Aorta (tissue), 5 donors: ENCODE data around the gene NEURL3. TPM values are rescaled to one million over a fixed set of nuclear protein-coding genes. Genes with fewer than 3 reads are reported as not detected.
"Not testable (repeated sequence)": the region's sequence is repeated elsewhere in the genome, so short reads cannot be mapped to it uniquely, and the experiment has no call there.

Experiments
- ATAC-seq: fragments of 200-7000 bp; cut with Tn5 transposase; one replicate; pipeline ENCODE4 v1.9.1; 2022; ENCODE audit warnings: moderate library complexity; ENCODE audit not compliant: low FRiP score
- DNase-seq, 2 donors: peaks; one replicate each; pipeline ENCODE4 v3.0.0-alpha.2; 2020
- H3K27ac ChIP-seq, 2 donors: one replicate each; pipeline ENCODE4 v1.5.1; 2013; ENCODE audit warnings: low read length in 2 of 2, mild to moderate bottlenecking in 2 of 2, moderate library complexity in 2 of 2, control low read depth in 1 of 2, inconsistent platforms in 1 of 2, low read depth in 1 of 2
- H3K27me3 ChIP-seq, 2 donors: one replicate each; pipeline ENCODE4 v1.6.1; 2013; ENCODE audit warnings: control low read depth in 1 of 2, low read length in 1 of 2, mild to moderate bottlenecking in 1 of 2, moderate library complexity in 1 of 2; ENCODE audit not compliant: insufficient read depth in 2 of 2, control insufficient read depth in 1 of 2
- H3K36me3 ChIP-seq, 2 donors: one replicate each; pipeline ENCODE4 v1.6.1; 2013; ENCODE audit warnings: control low read depth in 1 of 2, low read length in 1 of 2, mild to moderate bottlenecking in 1 of 2; ENCODE audit not compliant: insufficient read depth in 2 of 2, control insufficient read depth in 1 of 2
- H3K4me1 ChIP-seq, 2 donors: one replicate each; pipeline ENCODE4 v1.6.1; 2013; ENCODE audit warnings: low read length in 2 of 2, control low read depth in 1 of 2, mild to moderate bottlenecking in 1 of 2, moderate library complexity in 1 of 2; ENCODE audit not compliant: insufficient read depth in 2 of 2, control insufficient read depth in 1 of 2
- H3K4me3 ChIP-seq, 2 donors: one replicate each; pipeline ENCODE4 v1.5.1; 2013; ENCODE audit warnings: low read length in 2 of 2, control low read depth in 1 of 2, mild to moderate bottlenecking in 1 of 2
- H3K9me3 ChIP-seq: one replicate; pipeline ENCODE4 v1.6.1; 2013; ENCODE audit warnings: mild to moderate bottlenecking, low read length; ENCODE audit not compliant: control insufficient read depth
- WGBS, 2 donors: extraction: QIAGEN DNeasy Blood & Tissue Kit; methylation state at CpG; one replicate each; pipeline ENCODE4 v1.1.7; 2013; 5-methylcytosine and 5-hydroxymethylcytosine counted together
- intact Hi-C, 2 donors: fragments of 100-400 bp; cut with DNase I; formaldehyde crosslinking; loops; one replicate each; pipeline versions ENCODE4 v1.14.2 to v1.15.0; 2022
- polyA plus RNA-seq, 2 donors: library from polyadenylated mRNA; stranded (reverse); fragments of 200-250 nt; gene quantifications; one replicate each; pipeline ENCODE4 v1.2.3, GENCODE V29; 2013
- total RNA-seq, 2 donors: library from RNA; stranded (reverse); fragmentation: NEBNext Ultra II Directional; extraction: Animal tissue kit (Norgen Biotek cat#: 25700); gene quantifications; one replicate each; pipeline ENCODE4 v1.2.1, GENCODE V29; 2021
- donor health status: healthy with polysubstance abuse.
- donor health status: Bipolar disorder and iron deficiency.
- donor health status: DM: no; HTN: no; CAD: no.
- donor health status: DM: no; HTN: no; CAD: no.
- donor health status: DM: yes; HTN: yes; CAD: no.

NEURL3 gene
- total and polyA plus RNA-seq, 4 donors, result 0.33 to 0.75 TPM; not detected in 2

DNA sequence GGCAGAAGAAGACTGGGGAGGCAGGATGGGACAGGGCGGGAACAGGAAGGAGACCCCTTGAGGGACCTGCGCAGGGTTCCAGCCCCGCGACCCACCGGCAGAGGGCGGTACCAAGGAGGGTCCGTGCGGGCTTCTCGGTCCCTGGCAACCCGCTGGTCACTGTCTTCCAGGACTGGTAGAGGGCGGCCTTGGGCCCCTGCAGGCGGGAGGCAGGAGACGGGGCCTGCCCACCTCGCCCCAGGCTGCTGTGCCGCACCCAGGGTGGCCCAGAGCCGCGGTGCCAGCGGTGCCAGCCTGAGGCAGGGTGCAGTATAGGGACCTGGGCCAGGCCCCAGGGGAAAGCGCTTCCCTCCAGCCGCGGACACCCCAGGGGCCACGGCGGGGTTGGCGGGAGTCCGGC lies 34.5 kb downstream of the NEURL3 start:
- no peak overlapping the region for H3K27ac ChIP-seq
- no peaks in the 10 kb centered on the region for H3K4me1 ChIP-seq
- no peaks in the 10 kb centered on the region for H3K9me3 ChIP-seq
- H3K36me3 ChIP-seq, result no peaks in the 10 kb centered on the region
- intact Hi-C loops, result loop anchor here in 1 of 2 donors (2.0 kb wide), 1 partner anchor 38 kb away; no protein-coding TSS in a partner anchor
- DNase-seq (peak; percentile 80 to 89), ATAC-seq (peak; percentile 81)
- WGBS, 2 donors, result 4% methylated on average over 22 to 25 of the region's 25 CpGs
- no peaks in the 10 kb centered on the region for H3K27me3 ChIP-seq
- H3K4me3 ChIP-seq, result peak overlapping the region; percentile 4 to 41

DNA sequence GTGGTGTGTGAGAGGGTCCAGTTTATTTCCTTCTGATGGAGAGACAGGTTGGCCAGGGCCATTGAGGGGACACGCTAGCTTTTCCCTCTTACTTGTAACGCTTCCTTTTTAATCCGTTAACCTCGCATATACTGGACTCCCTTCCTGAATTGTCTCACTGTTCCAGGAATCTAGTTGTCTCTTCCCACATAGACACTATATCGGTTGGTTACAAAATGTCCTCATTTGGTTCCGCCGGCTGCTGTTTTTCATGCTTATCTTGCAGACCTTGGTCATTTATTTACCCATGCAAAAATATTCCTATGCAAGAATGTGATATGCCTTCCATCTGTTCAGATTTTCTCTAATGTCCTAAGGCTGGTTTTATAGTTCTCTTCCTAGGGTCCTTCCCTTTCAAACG lies 35.0 kb downstream of the NEURL3 start:
- H3K36me3 ChIP-seq, result no peaks in the 10 kb centered on the region
- no peak for DNase-seq
- ATAC-seq, result no peak
- peak overlapping the region; percentile 4 to 41 for H3K4me3 ChIP-seq
- H3K27me3 ChIP-seq, result no peaks in the 10 kb centered on the region
- WGBS, 2 donors, result 10 to 12% methylated on average over 8 of the region's 8 CpGs
- no peaks in the 10 kb centered on the region for H3K4me1 ChIP-seq
- no peak overlapping the region for H3K27ac ChIP-seq
- no peaks in the 10 kb centered on the region for H3K9me3 ChIP-seq
- intact Hi-C loops, result loop anchor here in 1 of 2 donors (2.0 kb wide), 1 partner anchor 39 kb away; no protein-coding TSS in a partner anchor

DNA sequence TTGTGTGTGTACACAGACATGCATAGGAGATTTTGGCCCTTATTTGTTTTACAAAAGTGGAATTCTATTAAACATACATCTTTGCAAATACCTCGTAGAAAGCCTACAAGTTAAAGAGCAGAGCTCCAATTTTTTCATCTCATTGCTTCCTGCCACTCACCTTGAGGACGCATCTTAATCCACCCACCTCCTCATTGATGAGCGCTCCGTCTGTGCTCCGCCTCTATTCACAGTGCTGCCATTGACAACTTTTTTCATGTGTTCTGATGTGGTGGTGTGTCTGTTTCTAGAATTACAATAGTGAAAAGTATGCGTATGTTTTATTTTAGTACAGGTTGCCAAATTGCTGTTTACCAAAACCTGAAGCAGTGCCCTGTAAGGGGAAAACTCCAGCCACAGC lies 36.3 kb downstream of the NEURL3 start:
- Histone ChIP-seq H3K4me3 (no peak overlapping the region), H3K27me3 (no peaks in the 10 kb centered on the region), H3K27ac (no peak overlapping the region), H3K9me3 (no peaks in the 10 kb centered on the region), H3K4me1 (no peaks in the 10 kb centered on the region), H3K36me3 (no peaks in the 10 kb centered on the region)
- intact Hi-C loops, result no loop called here
- 97% methylated on average over 6 of the region's 6 CpGs for WGBS, 2 donors
- no peak for DNase-seq
- ATAC-seq, result no peak

DNA sequence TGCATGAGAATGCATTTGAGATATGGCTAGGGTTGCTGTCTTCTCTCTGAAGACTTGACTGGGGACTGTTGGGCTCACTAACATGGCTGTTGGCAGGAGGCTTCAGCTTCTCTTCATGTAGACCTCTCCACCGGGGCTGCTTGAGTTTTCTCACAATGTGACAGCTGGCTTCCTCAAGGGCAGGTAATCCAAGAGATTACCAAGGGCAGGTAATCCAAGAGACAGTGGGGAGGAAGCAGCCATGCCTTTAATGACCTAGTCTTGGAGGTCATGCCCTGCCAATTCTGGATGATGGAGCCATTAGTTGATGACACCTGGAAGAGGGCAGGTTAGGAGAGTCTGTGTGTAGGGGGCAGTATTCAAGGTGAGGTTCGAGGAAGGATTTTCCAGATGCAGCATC lies 40.5 kb downstream of the NEURL3 start:
- intact Hi-C loops, result no loop called here
- DNase-seq, result no peak
- Histone ChIP-seq H3K36me3 (no peaks in the 10 kb centered on the region), H3K4me3 (no peak overlapping the region), H3K27ac (no peak overlapping the region), H3K4me1 (no peaks in the 10 kb centered on the region), H3K9me3 (no peaks in the 10 kb centered on the region), H3K27me3 (no peaks in the 10 kb centered on the region)
- WGBS, 2 donors, result 87 to 88% methylated on average over 2 of the region's 2 CpGs
- ATAC-seq, result no peak

DNA sequence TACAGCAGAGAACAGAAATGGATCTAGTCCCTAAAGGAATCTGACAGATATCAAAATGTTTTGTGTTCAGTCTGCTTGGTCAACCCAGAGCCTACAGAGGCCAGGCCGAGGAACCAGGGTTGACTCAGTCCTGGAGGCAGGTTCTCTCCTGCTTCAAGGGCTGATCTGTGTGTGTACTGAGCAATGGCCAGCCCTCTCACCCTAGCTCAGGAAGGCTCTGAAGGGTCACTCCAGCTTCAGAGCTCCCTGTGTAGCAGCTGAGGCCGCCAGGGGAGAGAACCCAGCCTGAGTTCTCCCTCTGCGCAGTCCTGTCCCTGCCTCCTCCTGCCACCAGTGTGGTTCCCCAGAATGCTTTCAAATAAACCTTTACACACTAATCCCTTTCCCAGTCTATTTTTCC lies 41.1 kb downstream of the NEURL3 start:
- H3K4me3 ChIP-seq, result no peak overlapping the region
- 91 to 95% methylated on average over 3 of the region's 3 CpGs for WGBS, 2 donors
- H3K27ac ChIP-seq, result no peak overlapping the region
- intact Hi-C loops, result no loop called here
- H3K4me1 ChIP-seq, result no peaks in the 10 kb centered on the region
- H3K36me3 ChIP-seq, result no peaks in the 10 kb centered on the region
- no peaks in the 10 kb centered on the region for H3K27me3 ChIP-seq
- ATAC-seq, result no peak
- H3K9me3 ChIP-seq, result no peaks in the 10 kb centered on the region
- DNase-seq, result no peak

DNA sequence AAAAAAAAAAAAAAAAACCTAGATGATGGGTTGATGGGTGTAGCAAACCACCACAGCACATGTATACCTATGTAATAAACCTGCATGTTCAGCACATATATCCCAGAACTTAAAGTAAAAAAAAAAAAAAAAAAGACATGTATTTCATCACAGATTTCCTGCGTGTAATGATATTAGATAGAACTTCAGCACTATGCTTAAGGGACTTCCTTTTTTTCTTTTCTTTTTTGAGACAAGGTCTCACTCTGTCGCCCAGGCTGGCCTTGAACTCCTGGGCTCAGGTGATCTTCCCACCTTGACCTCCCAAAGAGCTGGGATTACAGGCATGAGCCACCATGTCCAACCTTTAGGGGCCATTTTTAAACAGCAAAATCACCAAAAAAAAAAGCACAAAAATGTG lies 42.0 kb downstream of the NEURL3 start:
- H3K27ac ChIP-seq, result no peak overlapping the region
- no peaks in the 10 kb centered on the region for H3K9me3 ChIP-seq
- intact Hi-C loops, result no loop called here
- no peaks in the 10 kb centered on the region for H3K27me3 ChIP-seq
- H3K36me3 ChIP-seq, result no peaks in the 10 kb centered on the region
- WGBS, 2 donors, result 84 to 92% methylated on average over 2 of the region's 2 CpGs
- no peak overlapping the region for H3K4me3 ChIP-seq
- ATAC-seq (no peak), DNase-seq (no peak)
- H3K4me1 ChIP-seq, result no peaks in the 10 kb centered on the region

DNA sequence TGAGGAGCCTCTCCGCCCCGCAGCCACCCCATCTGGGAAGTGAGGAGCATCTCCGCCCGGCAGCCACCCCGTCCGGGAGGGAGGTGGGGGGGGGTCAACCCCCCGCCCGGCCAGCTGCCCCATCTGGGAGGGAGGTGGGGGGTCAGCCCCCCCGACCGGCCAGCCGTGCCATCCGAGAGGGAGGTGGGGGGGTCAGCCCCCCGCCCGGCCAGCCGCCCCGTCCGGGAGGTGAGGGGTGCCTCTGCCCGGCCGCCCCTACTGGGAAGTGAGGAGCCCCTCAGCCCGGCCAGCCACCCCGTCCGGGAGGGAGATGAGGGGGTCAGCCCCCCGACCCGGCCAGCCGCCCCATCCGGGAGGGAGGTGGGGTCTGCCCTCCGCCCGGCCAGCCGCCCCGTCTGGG lies 43.5 kb downstream of the NEURL3 start:
- 91 to 96% methylated on average over 4 to 25 of the region's 30 CpGs for WGBS, 2 donors
- H3K27ac ChIP-seq, DNase-seq: not testable (repeated sequence)

DNA sequence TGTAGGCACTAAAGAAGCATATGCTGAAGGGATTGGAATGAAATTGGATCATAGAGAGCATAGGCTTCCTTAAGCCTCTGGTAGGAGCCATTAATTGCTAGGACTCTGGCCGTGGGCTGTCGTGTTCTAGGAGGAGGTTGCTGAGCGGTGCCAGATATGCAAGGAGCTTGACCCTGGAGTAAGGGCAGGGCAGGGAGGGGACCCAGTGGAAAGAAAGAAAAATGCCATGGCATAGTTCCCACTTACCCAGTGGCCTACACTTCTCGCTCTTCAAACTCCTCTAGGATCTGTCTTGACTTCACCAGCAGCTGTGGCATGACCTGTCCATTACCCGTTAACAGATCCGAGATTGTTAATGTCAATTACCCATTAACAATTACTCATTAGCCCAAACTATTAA lies 53.1 kb downstream of the NEURL3 start:
- no peaks in the 10 kb centered on the region for H3K36me3 ChIP-seq

More for the DNA sequence above, 43.5 kb downstream of the NEURL3 start:
- H3K9me3 ChIP-seq, intact Hi-C loops, H3K27me3 ChIP-seq, H3K4me3 ChIP-seq, ATAC-seq, H3K36me3 ChIP-seq, H3K4me1 ChIP-seq: not testable (repeated sequence)

DNA sequence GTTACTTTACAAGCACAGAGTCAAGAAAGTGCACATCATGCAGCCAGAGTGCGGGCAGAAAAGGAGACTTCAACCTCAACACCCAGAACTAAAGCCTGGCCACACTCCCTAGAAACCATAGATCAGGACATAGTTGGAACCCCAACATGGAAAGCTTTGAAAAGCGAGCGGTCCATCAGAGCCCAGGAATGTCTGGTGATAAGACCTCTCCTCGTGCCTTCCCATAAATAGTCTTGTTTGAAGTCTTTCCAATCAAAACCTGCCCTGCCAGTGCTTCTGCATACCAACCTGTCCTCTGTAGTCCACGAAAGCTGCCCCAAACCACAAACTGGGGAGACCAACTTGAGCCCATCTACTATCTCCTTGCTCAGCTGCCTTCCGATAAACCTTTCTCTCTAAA lies 55.5 kb downstream of the NEURL3 start:
- DNase-seq (no peak), ATAC-seq (no peak)
- WGBS, 2 donors, result 50 to 65% methylated on average over 6 of the region's 6 CpGs

More for the DNA sequence above, 53.1 kb downstream of the NEURL3 start:
- ATAC-seq (no peak), DNase-seq (no peak)
- H3K27me3 ChIP-seq, result no peaks in the 10 kb centered on the region
- WGBS, 2 donors, result 93 to 96% methylated on average over 6 of the region's 6 CpGs
- H3K9me3 ChIP-seq, result no peaks in the 10 kb centered on the region
- no peak overlapping the region for H3K27ac ChIP-seq
- no peak overlapping the region for H3K4me3 ChIP-seq
- no peaks in the 10 kb centered on the region for H3K4me1 ChIP-seq
- intact Hi-C loops, result no loop called here

More for the DNA sequence above, 55.5 kb downstream of the NEURL3 start:
- Histone ChIP-seq H3K27ac (no peak overlapping the region), H3K9me3 (no peaks in the 10 kb centered on the region), H3K27me3 (no peaks in the 10 kb centered on the region), H3K4me1 (no peaks in the 10 kb centered on the region), H3K4me3 (no peak overlapping the region), H3K36me3 (no peaks in the 10 kb centered on the region)
- intact Hi-C loops, result no loop called here
